KMS-11 (cell line): ENCODE results near the gene FOCAD.

Experiments used
- H2AFZ ChIP-seq: fragments of 200-600 bp; sonication (generic); 2 replicates; pipeline ENCODE4 v1.6.1; 2016; ENCODE audit warnings: antibody characterized with exemption, mixed run types, low read depth
- H3K27ac ChIP-seq: fragments of 200-600 bp; sonication (generic); 2 replicates; pipeline ENCODE4 v1.6.1; 2016; ENCODE audit warnings: mild to moderate bottlenecking, mixed run types
- H3K27me3 ChIP-seq: fragments of 200-600 bp; sonication (generic); 2 replicates; pipeline ENCODE4 v1.6.1; 2017; ENCODE audit warnings: mild to moderate bottlenecking, low read depth, mixed run types, moderate library complexity; ENCODE audit not compliant: insufficient read depth
- H3K36me3 ChIP-seq: fragments of 200-600 bp; sonication (generic); 2 replicates; pipeline ENCODE4 v1.6.1; 2017; ENCODE audit warnings: mild to moderate bottlenecking, mixed run types; ENCODE audit not compliant: insufficient read depth
- H3K4me1 ChIP-seq: fragments of 200-600 bp; sonication (generic); 2 replicates; pipeline ENCODE4 v1.6.1; 2016; ENCODE audit warnings: mild to moderate bottlenecking, low read depth, mixed run types; ENCODE audit not compliant: poor library complexity, severe bottlenecking
- H3K4me2 ChIP-seq: fragments of 200-600 bp; sonication (generic); 2 replicates; pipeline ENCODE4 v1.7.0; 2016; ENCODE audit warnings: mild to moderate bottlenecking, mixed run types
- H3K4me3 ChIP-seq: fragments of 200-600 bp; sonication (generic); IDR thresholded peaks from 2 replicates; pipeline ENCODE4 v1.6.1; 2017; ENCODE audit warnings: low read depth, low read length, mixed read lengths; ENCODE audit not compliant: insufficient read depth
- H3K79me2 ChIP-seq: fragments of 200-600 bp; sonication (generic); 2 replicates; pipeline ENCODE4 v1.6.1; 2016; ENCODE audit warnings: low read depth, mixed run types; ENCODE audit not compliant: insufficient read depth
- H3K9ac ChIP-seq: fragments of 200-600 bp; sonication (generic); 2 replicates; pipeline ENCODE4 v1.6.1; 2016; ENCODE audit warnings: mild to moderate bottlenecking, mixed run types
- H4K20me1 ChIP-seq: fragments of 200-600 bp; sonication (generic); 2 replicates; pipeline ENCODE4 v1.6.1; 2016; ENCODE audit warnings: mild to moderate bottlenecking, mixed run types; ENCODE audit not compliant: insufficient read depth
- TF ChIP-seq, protein P1 (sequence below): fragments of 200-600 bp; sonication (generic); conservative IDR thresholded peaks from 2 replicates; pipeline ENCODE4 v1.6.1; 2017; ENCODE audit warnings: low read depth, mild to moderate bottlenecking, antibody characterized with exemption, low read length, moderate library complexity, mixed read lengths

Gene FOCAD

DNA sequence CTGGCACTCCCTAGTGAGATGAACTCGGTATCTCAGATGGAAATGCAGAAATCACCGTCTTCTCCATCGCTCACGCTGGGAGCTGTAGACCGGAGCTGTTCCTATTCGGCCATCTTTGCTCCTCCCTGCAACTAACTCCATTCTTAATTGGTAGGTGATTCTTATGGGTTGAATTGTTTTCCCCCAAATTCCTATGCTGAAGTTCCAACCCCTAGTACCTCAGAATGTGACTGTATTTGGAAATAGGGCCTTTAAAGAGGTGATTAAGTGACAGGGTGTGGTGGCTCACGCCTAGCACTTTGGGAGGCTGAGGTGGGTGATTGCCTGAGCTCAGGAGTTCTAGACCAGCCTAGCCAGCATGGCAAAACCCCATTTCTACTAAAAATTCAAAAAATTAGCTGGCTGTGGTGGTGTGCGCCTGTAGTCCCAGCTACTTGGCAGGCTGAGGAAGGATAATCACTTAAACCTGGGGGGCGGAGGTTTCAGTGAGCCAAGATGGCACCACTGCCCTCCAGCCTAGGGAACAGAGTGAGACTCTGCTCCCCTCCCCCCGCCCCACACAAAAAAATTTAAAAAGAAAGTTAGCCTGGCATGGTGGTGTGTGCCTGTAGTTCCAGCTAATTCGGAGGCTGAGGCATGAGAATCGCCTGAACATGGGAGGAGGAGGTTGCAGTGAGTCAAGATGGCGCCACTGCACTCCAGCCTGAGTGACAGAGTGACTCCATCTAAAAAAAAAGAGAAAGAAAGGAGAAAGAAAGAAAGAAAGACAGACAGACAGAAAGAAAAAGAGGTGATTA is 25.2 kb upstream of the FOCAD start:
- peak overlapping the region; percentile 50 for H2AFZ ChIP-seq
- no peak overlapping the region for H3K4me3 ChIP-seq

DNA sequence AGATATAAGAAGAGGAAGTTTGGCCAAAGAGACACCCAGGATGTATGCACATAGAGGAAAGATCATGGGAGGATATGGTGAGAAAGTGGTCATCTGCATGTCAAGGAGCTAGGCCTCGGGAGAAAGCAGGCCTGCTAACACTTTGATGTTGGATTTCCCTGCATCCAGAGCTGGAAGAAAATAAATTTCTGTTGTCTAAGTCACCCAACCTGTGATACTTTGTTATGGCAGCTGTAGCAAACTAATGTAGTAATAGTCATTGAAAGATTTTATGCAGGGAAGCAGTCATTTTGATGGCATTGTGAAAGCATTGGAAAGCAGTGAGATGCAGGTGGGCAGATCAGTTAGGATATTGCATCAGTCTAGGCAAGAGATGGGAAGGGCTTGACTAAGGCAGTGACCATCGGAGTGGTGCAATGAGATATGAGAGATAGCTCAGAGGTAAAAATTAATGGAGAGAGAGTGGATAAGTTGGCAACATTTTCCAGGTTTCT is 24.5 kb upstream of the FOCAD start:
- Histone ChIP-seq H3K4me1 (peaks cover 28% of the 10 kb centered on the region), H3K36me3 (no peaks in the 10 kb centered on the region), H3K27me3 (no peaks in the 10 kb centered on the region), H3K27ac (peak overlapping the region; percentile 90; the same call in 1 of the 2 replicates), H4K20me1 (no peaks in the 10 kb centered on the region), H3K9ac (peak overlapping the region; percentile 92; the same call in 1 of the 2 replicates), H3K4me2 (peak overlapping the region; percentile 79), H3K79me2 (peaks cover 46% of the 10 kb centered on the region), H2AFZ (peak overlapping the region; percentile 50; the same call in 1 of the 2 replicates), H3K4me3 (no peak overlapping the region)
- TF ChIP-seq, protein P1, sequence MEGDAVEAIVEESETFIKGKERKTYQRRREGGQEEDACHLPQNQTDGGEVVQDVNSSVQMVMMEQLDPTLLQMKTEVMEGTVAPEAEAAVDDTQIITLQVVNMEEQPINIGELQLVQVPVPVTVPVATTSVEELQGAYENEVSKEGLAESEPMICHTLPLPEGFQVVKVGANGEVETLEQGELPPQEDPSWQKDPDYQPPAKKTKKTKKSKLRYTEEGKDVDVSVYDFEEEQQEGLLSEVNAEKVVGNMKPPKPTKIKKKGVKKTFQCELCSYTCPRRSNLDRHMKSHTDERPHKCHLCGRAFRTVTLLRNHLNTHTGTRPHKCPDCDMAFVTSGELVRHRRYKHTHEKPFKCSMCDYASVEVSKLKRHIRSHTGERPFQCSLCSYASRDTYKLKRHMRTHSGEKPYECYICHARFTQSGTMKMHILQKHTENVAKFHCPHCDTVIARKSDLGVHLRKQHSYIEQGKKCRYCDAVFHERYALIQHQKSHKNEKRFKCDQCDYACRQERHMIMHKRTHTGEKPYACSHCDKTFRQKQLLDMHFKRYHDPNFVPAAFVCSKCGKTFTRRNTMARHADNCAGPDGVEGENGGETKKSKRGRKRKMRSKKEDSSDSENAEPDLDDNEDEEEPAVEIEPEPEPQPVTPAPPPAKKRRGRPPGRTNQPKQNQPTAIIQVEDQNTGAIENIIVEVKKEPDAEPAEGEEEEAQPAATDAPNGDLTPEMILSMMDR: no peak

More for the DNA sequence above, 25.2 kb upstream of the FOCAD start:
- TF ChIP-seq, protein P1: no peak
- Histone ChIP-seq H3K4me1 (peaks cover 28% of the 10 kb centered on the region), H4K20me1 (no peaks in the 10 kb centered on the region), H3K27me3 (no peaks in the 10 kb centered on the region), H3K36me3 (no peaks in the 10 kb centered on the region), H3K27ac (peak overlapping the region; percentile 90), H3K79me2 (peaks cover 43% of the 10 kb centered on the region), H3K4me2 (peak overlapping the region; percentile 79), H3K9ac (peak overlapping the region; percentile 92)

DNA sequence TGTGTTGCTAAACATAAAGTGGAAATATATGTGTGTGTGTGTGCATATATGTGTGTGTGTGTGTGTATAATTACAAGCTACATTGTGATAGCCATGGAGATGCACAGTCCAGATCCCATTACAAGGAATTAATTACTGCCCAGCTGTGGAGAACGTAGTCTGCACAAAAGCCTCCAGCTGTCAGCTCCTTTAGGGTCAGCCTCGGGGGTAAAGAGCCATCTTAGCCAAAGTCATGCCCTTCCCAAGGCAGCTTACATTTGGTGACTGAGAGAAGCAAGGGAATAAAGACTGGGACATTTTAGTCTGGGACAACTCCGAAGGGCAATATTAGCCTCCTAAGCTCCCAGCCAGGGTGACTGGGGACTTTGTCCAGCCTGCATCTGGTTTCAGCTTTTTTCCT is 21.9 kb upstream of the FOCAD start:
- TF ChIP-seq, protein P1: no peak
- Histone ChIP-seq H3K4me1 (peaks cover 28% of the 10 kb centered on the region), H3K4me2 (peak overlapping the region; percentile 79; the same call in 1 of the 2 replicates), H3K27me3 (no peaks in the 10 kb centered on the region), H3K79me2 (peaks cover 56% of the 10 kb centered on the region), H3K4me3 (no peak overlapping the region), H3K9ac (no peak overlapping the region), H4K20me1 (no peaks in the 10 kb centered on the region), H3K36me3 (no peaks in the 10 kb centered on the region), H2AFZ (no peak overlapping the region), H3K27ac (no peak overlapping the region)

DNA sequence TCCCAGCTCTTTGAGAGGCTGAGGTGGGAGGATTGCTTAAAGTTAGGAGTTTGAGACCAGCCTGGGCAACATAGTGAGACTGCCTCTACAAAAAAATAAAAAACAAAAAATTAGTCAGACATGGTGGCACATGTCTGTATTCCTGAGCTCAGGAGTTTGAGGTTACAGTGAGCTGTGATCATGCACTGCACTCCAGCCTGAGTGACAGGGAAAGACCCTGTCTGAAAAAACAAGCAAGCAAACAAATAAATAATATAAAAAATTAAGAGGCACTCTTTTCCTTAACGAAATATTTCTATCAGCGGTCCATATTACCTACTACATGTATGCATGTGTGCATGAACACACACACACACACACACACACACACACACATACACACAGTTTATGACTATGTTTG is 20.9 kb upstream of the FOCAD start:
- TF ChIP-seq, protein P1: no peak
- no peak overlapping the region for H3K27ac ChIP-seq
- no peaks in the 10 kb centered on the region for H3K36me3 ChIP-seq
- H3K4me1 ChIP-seq: peaks cover 28% of the 10 kb centered on the region
- H3K27me3 ChIP-seq: no peaks in the 10 kb centered on the region
- H3K4me3 ChIP-seq: no peak overlapping the region
- H2AFZ ChIP-seq: no peak overlapping the region
- peaks cover 56% of the 10 kb centered on the region for H3K79me2 ChIP-seq
- no peaks in the 10 kb centered on the region for H4K20me1 ChIP-seq
- no peak overlapping the region for H3K9ac ChIP-seq
- H3K4me2 ChIP-seq: no peak overlapping the region
